ENCODE measurements around the gene AP3S2.
"Not testable (repeated sequence)": the region's sequence is repeated elsewhere in the genome, so short reads cannot be mapped to it uniquely, and the experiment has no call there.

AP3S2 gene

DNA sequence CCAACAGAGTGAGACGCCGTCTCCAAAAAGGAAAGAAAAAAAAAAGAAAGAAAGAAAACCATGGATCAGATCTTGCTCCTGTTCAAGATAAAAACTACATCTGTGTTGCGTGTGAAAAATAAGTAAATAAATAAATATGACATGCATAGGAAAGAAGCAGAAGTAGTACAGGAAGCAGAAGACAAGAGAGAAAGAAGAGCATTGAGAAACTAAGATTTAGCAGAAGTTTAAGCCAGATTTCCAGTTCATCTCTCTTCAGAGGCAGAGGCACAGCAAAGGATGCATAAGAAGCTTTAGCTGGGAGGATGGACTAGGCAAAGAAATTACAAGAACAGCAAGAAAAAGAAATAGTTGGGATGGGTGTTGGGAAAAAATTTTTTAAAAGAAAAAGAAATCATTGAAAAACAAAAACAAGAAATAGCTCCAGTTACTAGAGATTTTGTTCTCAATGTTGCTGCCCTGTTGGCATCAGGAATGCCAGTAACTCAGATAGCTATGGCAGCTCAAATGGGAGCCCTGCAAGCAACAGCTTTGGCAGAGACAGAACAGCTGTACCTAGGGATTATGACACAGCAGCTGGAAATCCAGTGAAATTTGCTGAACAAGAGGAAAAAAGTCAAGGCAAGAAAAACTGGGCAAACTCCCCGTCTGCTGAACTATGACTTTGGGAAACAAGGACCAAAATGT is 17.3 kb downstream of the AP3S2 start:
- peaks cover 6% of the 10 kb centered on the region for H3K36me3 ChIP-seq
- TF ChIP-seq, protein P1, sequence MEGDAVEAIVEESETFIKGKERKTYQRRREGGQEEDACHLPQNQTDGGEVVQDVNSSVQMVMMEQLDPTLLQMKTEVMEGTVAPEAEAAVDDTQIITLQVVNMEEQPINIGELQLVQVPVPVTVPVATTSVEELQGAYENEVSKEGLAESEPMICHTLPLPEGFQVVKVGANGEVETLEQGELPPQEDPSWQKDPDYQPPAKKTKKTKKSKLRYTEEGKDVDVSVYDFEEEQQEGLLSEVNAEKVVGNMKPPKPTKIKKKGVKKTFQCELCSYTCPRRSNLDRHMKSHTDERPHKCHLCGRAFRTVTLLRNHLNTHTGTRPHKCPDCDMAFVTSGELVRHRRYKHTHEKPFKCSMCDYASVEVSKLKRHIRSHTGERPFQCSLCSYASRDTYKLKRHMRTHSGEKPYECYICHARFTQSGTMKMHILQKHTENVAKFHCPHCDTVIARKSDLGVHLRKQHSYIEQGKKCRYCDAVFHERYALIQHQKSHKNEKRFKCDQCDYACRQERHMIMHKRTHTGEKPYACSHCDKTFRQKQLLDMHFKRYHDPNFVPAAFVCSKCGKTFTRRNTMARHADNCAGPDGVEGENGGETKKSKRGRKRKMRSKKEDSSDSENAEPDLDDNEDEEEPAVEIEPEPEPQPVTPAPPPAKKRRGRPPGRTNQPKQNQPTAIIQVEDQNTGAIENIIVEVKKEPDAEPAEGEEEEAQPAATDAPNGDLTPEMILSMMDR (IDR thresholded peaks at IDR 0.05; ENCODE audit: low read depth, low read length), result no peak
- DNase-seq, result no peak

DNA sequence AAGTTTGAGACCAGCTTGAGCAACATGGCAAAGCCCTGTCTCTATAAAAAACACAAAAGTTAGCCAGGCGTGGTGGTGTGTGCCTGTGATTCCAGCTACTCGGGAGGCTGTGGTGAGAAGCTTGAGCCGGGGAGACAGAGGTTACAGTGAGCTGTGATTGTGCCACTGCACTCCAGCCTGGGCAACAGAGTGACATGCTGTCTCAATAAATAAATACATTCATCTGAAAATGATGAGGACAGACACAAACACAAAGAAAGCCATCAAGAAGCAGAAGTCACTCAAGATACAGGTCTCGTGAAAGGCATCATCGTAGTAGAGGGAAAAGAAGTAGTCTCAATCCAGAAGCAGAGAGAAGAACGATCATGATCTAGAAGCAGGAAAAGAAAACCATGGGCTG is 18.1 kb downstream of the AP3S2 start:
- no peak for DNase-seq
- Histone ChIP-seq H3K9me3 (no peaks in the 10 kb centered on the region), H3K4me1 (no peaks in the 10 kb centered on the region), H3K27me3 (no peaks in the 10 kb centered on the region), H3K36me3 (peaks cover 12% of the 10 kb centered on the region), H3K4me3 (ENCODE audit: low read depth, low read length) (no peak overlapping the region)
- TF ChIP-seq, protein P1 (IDR thresholded peaks at IDR 0.05; ENCODE audit: low read depth, low read length), result no peak

More for the DNA sequence above, 17.3 kb downstream of the AP3S2 start:
- no peaks in the 10 kb centered on the region for H3K9me3 ChIP-seq
- no peaks in the 10 kb centered on the region for H3K4me1 ChIP-seq
- no peaks in the 10 kb centered on the region for H3K27me3 ChIP-seq
- H3K4me3 ChIP-seq (ENCODE audit: low read depth, low read length), result no peak overlapping the region

DNA sequence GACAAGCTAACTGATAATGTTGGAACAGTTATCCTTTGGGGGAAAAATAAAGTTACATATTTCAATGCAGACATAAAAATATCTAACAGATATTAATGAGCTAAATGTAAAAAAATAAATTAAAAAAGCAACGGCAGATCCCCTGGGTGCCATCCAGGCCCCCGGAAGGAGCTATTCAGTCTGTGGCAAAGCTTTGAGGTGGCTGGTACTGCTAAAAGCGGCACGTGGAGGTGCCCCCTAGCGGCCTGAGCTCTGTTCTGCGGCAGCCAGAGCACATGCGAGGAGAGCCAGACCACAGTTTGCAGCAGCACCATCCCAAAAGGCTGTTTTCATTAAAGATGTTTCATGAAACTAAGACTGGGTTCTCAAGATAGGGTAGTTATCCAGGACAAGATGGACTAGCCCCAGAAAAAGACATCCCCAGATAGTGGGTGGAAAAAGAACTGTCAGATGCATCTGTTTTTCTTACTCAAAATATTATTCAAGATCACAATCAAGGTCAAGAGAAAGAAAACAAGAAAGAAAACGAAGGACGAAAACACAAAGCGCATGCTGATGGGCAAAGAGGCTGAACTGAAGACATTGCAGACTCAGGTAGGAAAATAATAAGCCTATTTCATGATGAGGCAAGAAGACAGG is 18.7 kb downstream of the AP3S2 start:
- Histone ChIP-seq H3K27me3 (no peaks in the 10 kb centered on the region), H3K36me3 (peaks cover 15% of the 10 kb centered on the region), H3K4me1 (no peaks in the 10 kb centered on the region), H3K4me3 (ENCODE audit: low read depth, low read length) (no peak overlapping the region), H3K9me3 (no peaks in the 10 kb centered on the region)
- TF ChIP-seq, protein P1 (IDR thresholded peaks at IDR 0.05; ENCODE audit: low read depth, low read length), result peak; percentile 98
- DNase-seq, result peak; percentile 88

DNA sequence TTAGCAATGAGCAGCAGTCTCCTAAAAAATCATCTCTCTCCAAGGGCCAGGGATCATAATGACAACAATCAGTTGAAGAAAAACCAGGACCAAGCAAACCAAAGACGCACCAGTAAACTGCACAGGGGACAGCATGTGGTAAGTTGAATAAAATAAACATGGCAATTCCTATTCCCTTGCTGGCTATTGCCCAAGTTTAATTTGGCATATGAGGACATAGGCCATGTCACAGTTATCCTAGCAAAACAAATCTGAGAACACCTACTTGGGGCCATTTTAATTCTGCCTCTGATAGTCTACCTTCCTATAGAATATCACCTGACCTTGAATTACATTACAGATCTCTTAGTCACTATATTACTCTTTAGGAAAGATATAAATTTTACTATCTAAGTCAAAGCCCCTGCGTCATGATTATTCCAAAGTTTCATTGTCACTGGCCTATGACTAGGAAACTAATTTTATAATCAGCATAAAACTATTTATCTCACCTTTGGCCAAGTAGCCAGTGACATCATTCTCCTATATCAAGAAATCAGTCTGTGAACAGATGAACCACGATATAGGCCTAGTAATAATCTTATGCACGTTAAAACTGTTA is 23.0 kb downstream of the AP3S2 start:
- H3K4me3 ChIP-seq (ENCODE audit: low read depth, low read length), result no peak overlapping the region
- no peaks in the 10 kb centered on the region for H3K9me3 ChIP-seq
- TF ChIP-seq, protein P1 (IDR thresholded peaks at IDR 0.05; ENCODE audit: low read depth, low read length), result no peak
- H3K36me3 ChIP-seq, result peaks cover 17% of the 10 kb centered on the region
- no peaks in the 10 kb centered on the region for H3K4me1 ChIP-seq
- no peaks in the 10 kb centered on the region for H3K27me3 ChIP-seq
- no peak for DNase-seq

DNA sequence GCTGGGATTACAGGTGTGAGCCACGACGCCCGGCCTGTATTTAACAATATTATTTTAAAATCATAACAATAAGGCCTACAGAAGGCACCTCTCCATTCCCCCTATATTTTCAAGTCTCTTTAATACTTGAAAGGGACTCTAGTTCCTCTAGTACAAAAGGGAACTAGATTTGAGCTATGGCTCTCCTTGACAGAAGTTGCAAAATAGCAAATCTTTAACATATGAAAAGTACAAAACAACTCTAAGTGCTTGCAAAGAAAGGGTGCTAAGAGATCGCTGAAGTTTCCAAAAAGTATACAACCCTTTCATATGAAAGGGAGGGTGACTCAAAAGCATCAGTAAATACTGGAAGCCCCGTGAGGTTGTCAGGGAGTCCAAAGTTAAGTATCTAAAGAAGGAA is 23.8 kb downstream of the AP3S2 start:
- Histone ChIP-seq H3K27me3 (no peaks in the 10 kb centered on the region), H3K4me1 (no peaks in the 10 kb centered on the region), H3K36me3 (peaks cover 17% of the 10 kb centered on the region), H3K9me3 (no peaks in the 10 kb centered on the region), H3K4me3 (ENCODE audit: low read depth, low read length) (no peak overlapping the region)
- no peak for DNase-seq
- TF ChIP-seq, protein P1 (IDR thresholded peaks at IDR 0.05; ENCODE audit: low read depth, low read length), result no peak

DNA sequence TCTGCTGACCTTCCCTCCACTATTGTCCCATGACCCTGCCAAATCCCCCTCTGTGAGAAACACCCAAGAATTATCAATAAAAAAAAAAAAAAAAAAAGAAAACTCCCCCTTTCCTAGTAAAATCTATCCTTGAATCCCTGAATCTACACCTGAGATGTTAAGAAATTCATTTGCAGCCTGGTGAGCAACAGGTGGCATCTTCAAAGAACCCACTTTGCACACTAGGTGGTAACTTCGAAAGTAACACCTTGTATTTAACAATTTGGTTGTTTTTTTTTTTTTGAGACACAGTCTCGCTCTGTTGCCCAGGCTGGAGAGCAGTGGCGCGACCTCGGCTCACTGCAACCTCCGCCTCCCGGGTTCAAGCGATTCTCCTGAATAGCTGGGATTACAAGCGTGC is 24.3 kb downstream of the AP3S2 start:
- not testable (repeated sequence) for H3K9me3 ChIP-seq; DNase-seq; H3K4me3 ChIP-seq (ENCODE audit: low read depth, low read length); H3K4me1 ChIP-seq; H3K27me3 ChIP-seq
- peaks cover 17% of the 10 kb centered on the region for H3K36me3 ChIP-seq

Measured in BE2C (cell line).